PFSK-1 (cell line): ENCODE measurements around the gene MAML2.

Experiments
- FOXP2 ChIP-seq: optimal IDR thresholded peaks from 2 replicates; pipeline ENCODE3; 2011; ENCODE audit warnings: borderline replicate concordance, control low read depth, inconsistent platforms; ENCODE audit not compliant: insufficient read depth; ENCODE audit errors: extremely low read length, extremely low read depth
- POLR2AphosphoS5 ChIP-seq: IDR thresholded peaks from 2 replicates; pipeline ENCODE4 v1.6.1; 2012; ENCODE audit warnings: low read depth, mild to moderate bottlenecking, control low read depth, low read length, moderate library complexity
- SIN3A ChIP-seq: IDR thresholded peaks from 2 replicates; pipeline ENCODE4 v1.6.1; 2012; ENCODE audit warnings: mild to moderate bottlenecking, low read length, moderate library complexity, borderline replicate concordance; ENCODE audit not compliant: insufficient read depth
- TAF1 ChIP-seq: IDR thresholded peaks from 2 replicates; pipeline ENCODE4 v1.6.1; 2012; ENCODE audit warnings: low read length, control low read depth, borderline replicate concordance; ENCODE audit not compliant: insufficient read depth
- TF ChIP-seq, protein P1 (sequence below), 2 experiments: IDR thresholded peaks; 2 replicates each; pipeline versions ENCODE4 v1.6.1 to v1.8.0; 2011 to 2012; ENCODE audit warnings: low read depth in 2 of 2, low read length in 2 of 2, control low read depth in 1 of 2, inconsistent platforms in 1 of 2, mild to moderate bottlenecking in 1 of 2, moderate library complexity in 1 of 2; ENCODE audit not compliant: insufficient read depth in 1 of 2

Gene MAML2

DNA sequence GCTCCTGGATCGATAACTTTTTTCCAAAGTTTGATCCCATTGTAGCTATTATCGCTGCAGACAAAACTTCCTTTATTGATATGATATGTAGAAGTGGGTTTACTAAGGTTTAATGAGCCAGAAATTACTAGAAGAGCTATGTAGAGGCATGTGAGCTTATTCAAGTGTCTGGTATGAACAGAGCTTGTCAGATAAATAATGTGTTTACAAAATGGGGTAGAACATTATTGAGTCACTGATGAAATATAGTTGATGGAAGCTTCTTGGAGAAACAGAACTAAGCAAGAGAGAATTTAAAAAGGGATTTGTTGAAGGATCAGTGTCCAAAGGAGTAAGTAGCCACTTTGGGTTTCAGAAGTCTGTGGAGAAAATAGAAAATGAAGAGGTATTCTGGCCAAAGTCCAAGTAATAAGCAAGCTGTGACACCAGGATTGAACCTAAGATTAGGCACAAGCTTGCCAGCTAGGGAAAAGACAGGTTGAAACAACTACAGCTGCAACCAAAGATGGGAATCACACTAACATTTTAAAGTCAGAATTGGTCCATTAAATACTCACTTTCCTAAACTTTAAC, 104.3 kb downstream of the MAML2 start:
- no peak for TF ChIP-seq POLR2AphosphoS5
- TF ChIP-seq TAF1 = no peak

DNA sequence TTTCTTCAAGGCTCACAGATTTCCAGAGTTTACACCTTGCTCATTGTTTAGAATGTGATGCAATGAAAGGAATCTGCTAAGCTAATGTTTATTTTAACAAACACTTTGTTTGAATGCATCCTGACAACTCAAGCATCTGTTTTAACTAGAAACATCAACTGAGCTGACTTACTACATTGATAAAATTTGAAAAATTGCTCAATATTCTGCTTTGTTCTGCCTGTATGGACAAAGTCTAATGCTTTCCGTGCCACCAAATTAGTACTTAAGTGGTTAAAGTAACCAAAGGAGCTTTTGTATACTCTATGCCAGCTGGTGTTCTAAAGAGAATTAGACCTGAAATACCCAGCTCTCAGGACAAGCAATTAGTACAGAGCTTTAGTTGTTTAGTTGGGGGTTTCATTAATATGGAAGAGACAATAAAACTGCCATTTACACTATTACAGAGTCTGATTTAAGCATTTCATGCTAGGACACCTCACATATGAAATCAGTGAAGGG, 105.2 kb downstream of the MAML2 start:
- TF ChIP-seq POLR2AphosphoS5 (no peak), FOXP2 (no peak), TAF1 (no peak), SIN3A (no peak)
- TF ChIP-seq, protein P1, sequence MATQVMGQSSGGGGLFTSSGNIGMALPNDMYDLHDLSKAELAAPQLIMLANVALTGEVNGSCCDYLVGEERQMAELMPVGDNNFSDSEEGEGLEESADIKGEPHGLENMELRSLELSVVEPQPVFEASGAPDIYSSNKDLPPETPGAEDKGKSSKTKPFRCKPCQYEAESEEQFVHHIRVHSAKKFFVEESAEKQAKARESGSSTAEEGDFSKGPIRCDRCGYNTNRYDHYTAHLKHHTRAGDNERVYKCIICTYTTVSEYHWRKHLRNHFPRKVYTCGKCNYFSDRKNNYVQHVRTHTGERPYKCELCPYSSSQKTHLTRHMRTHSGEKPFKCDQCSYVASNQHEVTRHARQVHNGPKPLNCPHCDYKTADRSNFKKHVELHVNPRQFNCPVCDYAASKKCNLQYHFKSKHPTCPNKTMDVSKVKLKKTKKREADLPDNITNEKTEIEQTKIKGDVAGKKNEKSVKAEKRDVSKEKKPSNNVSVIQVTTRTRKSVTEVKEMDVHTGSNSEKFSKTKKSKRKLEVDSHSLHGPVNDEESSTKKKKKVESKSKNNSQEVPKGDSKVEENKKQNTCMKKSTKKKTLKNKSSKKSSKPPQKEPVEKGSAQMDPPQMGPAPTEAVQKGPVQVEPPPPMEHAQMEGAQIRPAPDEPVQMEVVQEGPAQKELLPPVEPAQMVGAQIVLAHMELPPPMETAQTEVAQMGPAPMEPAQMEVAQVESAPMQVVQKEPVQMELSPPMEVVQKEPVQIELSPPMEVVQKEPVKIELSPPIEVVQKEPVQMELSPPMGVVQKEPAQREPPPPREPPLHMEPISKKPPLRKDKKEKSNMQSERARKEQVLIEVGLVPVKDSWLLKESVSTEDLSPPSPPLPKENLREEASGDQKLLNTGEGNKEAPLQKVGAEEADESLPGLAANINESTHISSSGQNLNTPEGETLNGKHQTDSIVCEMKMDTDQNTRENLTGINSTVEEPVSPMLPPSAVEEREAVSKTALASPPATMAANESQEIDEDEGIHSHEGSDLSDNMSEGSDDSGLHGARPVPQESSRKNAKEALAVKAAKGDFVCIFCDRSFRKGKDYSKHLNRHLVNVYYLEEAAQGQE (IDR thresholded peaks at IDR 0.05; ENCODE audit: insufficient read depth in 1 of 2, low read depth in 2 of 2, low read length in 2 of 2) = no peak

DNA sequence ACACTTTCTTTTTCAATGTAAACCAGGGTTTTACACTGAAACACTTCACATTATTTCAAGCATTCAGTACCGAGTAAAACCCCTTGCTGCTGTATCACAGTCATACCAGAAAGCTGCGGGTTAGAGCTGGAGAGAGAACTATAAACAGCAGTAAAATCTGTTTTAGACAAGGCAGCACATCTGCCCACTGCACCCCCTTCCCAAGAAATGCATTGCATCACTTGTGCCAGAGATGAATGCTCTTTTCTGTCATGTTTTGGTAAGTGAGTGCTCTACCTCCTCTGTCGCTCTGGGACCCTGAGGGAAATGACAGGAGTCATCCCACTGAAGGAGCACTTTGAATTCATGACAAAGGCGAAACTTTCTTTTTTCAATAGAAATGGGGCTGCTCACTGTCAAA, 107.2 kb downstream of the MAML2 start:
- TF ChIP-seq, protein P1 (IDR thresholded peaks at IDR 0.05; ENCODE audit: insufficient read depth in 1 of 2, low read depth in 2 of 2, low read length in 2 of 2) = no peak
- TF ChIP-seq POLR2AphosphoS5 (no peak), TAF1 (no peak), FOXP2 (no peak), SIN3A (no peak)

DNA sequence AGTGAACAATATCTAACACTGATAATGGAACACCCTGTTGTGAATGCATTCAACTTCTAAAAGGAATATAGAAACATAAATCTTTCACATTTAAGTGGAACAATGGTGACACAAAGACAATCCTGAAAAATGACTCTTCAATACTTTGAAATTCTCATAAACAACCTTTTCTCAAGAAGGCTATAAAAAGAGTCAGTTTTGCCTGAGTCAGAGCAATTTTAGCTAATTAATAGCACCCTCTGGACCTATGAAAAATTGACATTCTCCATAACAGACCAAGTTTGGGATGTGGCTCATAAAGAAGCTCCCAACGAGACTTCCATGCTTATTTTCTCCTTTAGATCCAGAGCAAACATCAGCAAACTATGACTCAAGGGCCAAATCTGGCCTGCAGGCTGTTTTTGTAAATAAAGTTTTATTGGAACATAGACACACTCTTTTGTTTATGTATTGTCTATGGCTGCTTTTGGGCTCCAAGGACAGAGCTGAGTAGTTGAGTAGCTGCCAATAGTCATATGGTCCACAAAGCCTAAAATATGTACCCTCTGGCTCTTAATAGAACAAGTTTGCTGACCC, 108.0 kb downstream of the MAML2 start:
- TF ChIP-seq, protein P1 (IDR thresholded peaks at IDR 0.05; ENCODE audit: insufficient read depth in 1 of 2, low read depth in 2 of 2, low read length in 2 of 2) = no peak
- TF ChIP-seq POLR2AphosphoS5 = no peak
- no peak for TF ChIP-seq FOXP2
- no peak for TF ChIP-seq TAF1
- no peak for TF ChIP-seq SIN3A

DNA sequence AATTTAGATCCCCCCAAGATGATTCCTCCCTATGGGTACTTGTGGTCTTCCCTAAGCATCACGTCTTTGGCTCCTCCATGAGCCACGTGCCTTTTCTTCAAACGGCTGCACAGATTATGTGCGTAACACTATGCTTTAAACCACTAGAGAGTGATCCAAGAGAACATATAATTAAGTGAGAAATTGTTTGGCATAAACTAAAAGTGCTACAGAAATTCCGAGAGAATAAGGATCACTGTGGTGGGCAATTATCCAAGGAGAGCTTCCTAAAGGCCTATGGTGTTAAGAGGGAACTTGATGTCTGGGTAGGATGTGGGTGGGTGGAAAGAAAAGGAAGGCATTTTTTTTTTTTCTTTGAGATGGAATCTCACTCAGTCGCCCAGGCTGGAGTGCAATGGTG, 110.9 kb downstream of the MAML2 start:
- TF ChIP-seq POLR2AphosphoS5 (no peak), FOXP2 (no peak), TAF1 (no peak), SIN3A (no peak)
- TF ChIP-seq, protein P1 (IDR thresholded peaks at IDR 0.05; ENCODE audit: insufficient read depth in 1 of 2, low read depth in 2 of 2, low read length in 2 of 2) = no peak
